Mesendoderm (in vitro differentiated cells): Measurements from ENCODE around the gene TIGD4.

Source experiments
- DNase-seq: peaks from one replicate; pipeline ENCODE4 v3.0.0; 2013
- H2AK5ac ChIP-seq: 2 replicates; pipeline ENCODE4 v1.6.1; 2013; ENCODE audit warnings: low read length, inconsistent platforms
- H2BK120ac ChIP-seq: 2 replicates; pipeline ENCODE4 v1.6.1; 2013; ENCODE audit warnings: low read depth, mild to moderate bottlenecking, low read length, moderate library complexity, mixed read lengths
- H2BK15ac ChIP-seq: replicated peaks from 2 replicates; pipeline ENCODE4 v1.6.1; 2013; ENCODE audit warnings: low read depth, mild to moderate bottlenecking, moderate library complexity
- H2BK5ac ChIP-seq: 2 replicates; pipeline ENCODE4 v1.6.1; 2013; ENCODE audit warnings: low read length, inconsistent platforms
- H3K18ac ChIP-seq: 2 replicates; pipeline ENCODE4 v1.6.1; 2013; ENCODE audit warnings: mild to moderate bottlenecking, low read length, mixed read lengths
- H3K23ac ChIP-seq: one replicate; pipeline ENCODE4 v1.6.1; 2013; ENCODE audit warnings: low read length
- H3K27ac ChIP-seq: 2 replicates; pipeline ENCODE4 v1.5.1; 2013; ENCODE audit warnings: low read depth, mild to moderate bottlenecking, inconsistent platforms, low read length, moderate library complexity
- H3K27me3 ChIP-seq: 2 replicates; pipeline ENCODE4 v1.6.1; 2013; ENCODE audit warnings: low read length, control low read depth, mild to moderate bottlenecking, inconsistent platforms; ENCODE audit not compliant: insufficient read depth, poor library complexity
- H3K36me3 ChIP-seq: 2 replicates; pipeline ENCODE4 v1.6.1; 2013; ENCODE audit warnings: low read length, inconsistent platforms; ENCODE audit not compliant: control insufficient read depth, insufficient read depth
- H3K4ac ChIP-seq: one replicate; pipeline ENCODE4 v1.6.1; 2013; ENCODE audit warnings: low read depth, mild to moderate bottlenecking, low read length, moderate library complexity
- H3K4me1 ChIP-seq: 2 replicates; pipeline ENCODE4 v1.6.1; 2013; ENCODE audit warnings: low read depth, low read length, inconsistent platforms; ENCODE audit not compliant: control insufficient read depth
- H3K4me2 ChIP-seq: 2 replicates; pipeline ENCODE4 v1.6.1; 2013; ENCODE audit warnings: low read length
- H3K4me3 ChIP-seq: 2 replicates; pipeline ENCODE4 v1.5.1; 2013; ENCODE audit warnings: mild to moderate bottlenecking, low read length
- H3K56ac ChIP-seq: one replicate; pipeline ENCODE4 v1.6.1; 2013; ENCODE audit warnings: low read length
- H3K79me1 ChIP-seq: 2 replicates; pipeline ENCODE4 v1.6.1; 2013; ENCODE audit warnings: low read length, inconsistent platforms
- H3K79me2 ChIP-seq: 2 replicates; pipeline ENCODE4 v1.6.1; 2013; ENCODE audit warnings: mild to moderate bottlenecking, low read length; ENCODE audit not compliant: control insufficient read depth, insufficient read depth
- H3K9ac ChIP-seq: 2 replicates; pipeline ENCODE4 v1.6.1; 2013; ENCODE audit warnings: low read length, inconsistent platforms
- H4K5ac ChIP-seq: one replicate; pipeline ENCODE4 v1.6.1; 2013; ENCODE audit warnings: low read length
- H4K8ac ChIP-seq: one replicate; pipeline ENCODE4 v1.6.1; 2013; ENCODE audit warnings: low read depth, mild to moderate bottlenecking, control low read depth, low read length, moderate library complexity
- WGBS: extraction: QIAGEN DNeasy Blood & Tissue Kit; methylation state at CpG from one replicate; pipeline ENCODE4 v1.1.7; 2013; ENCODE audit warnings: low lambda C conversion rate, missing lambda C conversion rate; ENCODE audit not compliant: insufficient coverage; ENCODE audit errors: extremely low coverage; 5-methylcytosine and 5-hydroxymethylcytosine counted together

Gene TIGD4

DNA sequence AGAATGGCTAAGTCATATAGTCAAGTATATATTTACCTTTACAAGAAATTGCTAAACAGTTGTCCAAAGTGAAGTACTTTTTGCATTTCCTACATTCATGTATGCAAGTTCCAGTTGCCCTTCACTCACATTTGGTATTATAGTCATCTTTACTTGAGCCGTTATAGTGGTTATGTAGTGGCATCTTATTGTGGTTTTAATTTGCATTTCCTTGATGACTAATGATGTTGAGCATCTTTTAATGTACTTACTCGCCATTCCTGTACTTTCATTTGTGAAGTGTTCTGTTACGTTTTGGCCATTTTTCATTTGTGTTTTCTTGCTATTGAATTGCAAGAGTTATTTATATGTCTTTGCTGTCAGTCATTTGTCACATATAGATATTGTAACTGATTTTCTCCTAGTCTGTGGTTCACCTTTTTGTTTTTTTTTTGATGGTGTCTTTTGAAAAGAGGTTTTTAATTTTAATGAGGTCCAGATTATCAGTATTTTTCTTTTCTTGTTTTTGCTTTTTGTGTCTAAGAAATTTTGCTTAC, 27.8 kb upstream of the TIGD4 start:
- no peak overlapping the region for H3K9ac ChIP-seq
- no peak overlapping the region for H3K23ac ChIP-seq
- no peak overlapping the region for H2AK5ac ChIP-seq
- peaks cover 10% of the 10 kb centered on the region for H3K79me1 ChIP-seq
- no peaks in the 10 kb centered on the region for H3K27me3 ChIP-seq
- no peak for DNase-seq
- H3K79me2 ChIP-seq, result peaks cover 13% of the 10 kb centered on the region
- H2BK15ac ChIP-seq, result no peak overlapping the region
- no peak overlapping the region for H3K4me2 ChIP-seq
- no peak overlapping the region for H2BK120ac ChIP-seq
- no peak overlapping the region for H3K18ac ChIP-seq
- no peak overlapping the region for H4K8ac ChIP-seq
- no peak overlapping the region for H4K5ac ChIP-seq
- no peak overlapping the region for H3K27ac ChIP-seq
- no CpG with 5 or more reads among the region's 3 CpGs for WGBS
- no peak overlapping the region for H2BK5ac ChIP-seq
- no peak overlapping the region for H3K56ac ChIP-seq
- H3K4me1 ChIP-seq, result no peaks in the 10 kb centered on the region
- H3K36me3 ChIP-seq, result no peaks in the 10 kb centered on the region
- H3K4me3 ChIP-seq, result no peak overlapping the region
- H3K4ac ChIP-seq, result no peak overlapping the region

DNA sequence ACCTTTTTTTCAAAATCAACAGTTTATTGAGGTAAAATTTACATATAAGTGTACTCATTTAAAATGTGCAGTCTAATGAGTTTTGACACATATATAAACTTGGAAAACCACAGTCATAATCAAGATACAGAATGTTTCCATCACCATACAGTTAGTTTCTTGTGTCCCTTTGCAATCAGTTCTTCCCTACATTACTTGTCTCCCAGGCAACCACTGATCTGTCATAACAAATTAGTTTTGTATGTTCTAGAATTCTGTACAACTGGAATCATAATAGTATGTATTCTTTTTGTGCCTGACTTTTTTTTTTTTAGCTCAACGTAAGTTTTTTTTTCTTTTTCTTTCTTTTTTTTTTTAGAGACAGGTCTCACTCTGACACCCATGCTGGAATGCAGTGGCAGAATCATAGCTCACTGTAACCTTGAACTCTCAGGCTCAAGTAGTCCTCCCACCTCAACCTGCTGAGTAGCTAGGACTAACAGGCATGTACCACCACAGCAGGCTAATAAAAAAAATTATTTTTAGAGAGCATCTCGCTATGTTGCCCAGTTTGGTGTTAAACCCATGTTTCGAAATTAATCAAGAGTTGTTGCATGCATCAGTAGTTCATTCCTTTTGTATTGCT, 27.1 kb upstream of the TIGD4 start:
- no peak overlapping the region for H3K56ac ChIP-seq
- no peak overlapping the region for H3K18ac ChIP-seq
- DNase-seq, result no peak
- no peak overlapping the region for H3K9ac ChIP-seq
- H3K27ac ChIP-seq, result no peak overlapping the region
- no peaks in the 10 kb centered on the region for H3K36me3 ChIP-seq
- H4K5ac ChIP-seq, result no peak overlapping the region
- H3K23ac ChIP-seq, result no peak overlapping the region
- no peak overlapping the region for H4K8ac ChIP-seq
- no peak overlapping the region for H2BK5ac ChIP-seq
- peaks cover 13% of the 10 kb centered on the region for H3K79me2 ChIP-seq
- H3K4me2 ChIP-seq, result no peak overlapping the region
- H3K4me3 ChIP-seq, result no peak overlapping the region
- no peak overlapping the region for H2BK15ac ChIP-seq
- H2BK120ac ChIP-seq, result no peak overlapping the region
- H3K27me3 ChIP-seq, result no peaks in the 10 kb centered on the region
- no CpG with 5 or more reads among the region's 3 CpGs for WGBS
- no peaks in the 10 kb centered on the region for H3K4me1 ChIP-seq
- H2AK5ac ChIP-seq, result no peak overlapping the region
- no peak overlapping the region for H3K4ac ChIP-seq
- peaks cover 10% of the 10 kb centered on the region for H3K79me1 ChIP-seq

DNA sequence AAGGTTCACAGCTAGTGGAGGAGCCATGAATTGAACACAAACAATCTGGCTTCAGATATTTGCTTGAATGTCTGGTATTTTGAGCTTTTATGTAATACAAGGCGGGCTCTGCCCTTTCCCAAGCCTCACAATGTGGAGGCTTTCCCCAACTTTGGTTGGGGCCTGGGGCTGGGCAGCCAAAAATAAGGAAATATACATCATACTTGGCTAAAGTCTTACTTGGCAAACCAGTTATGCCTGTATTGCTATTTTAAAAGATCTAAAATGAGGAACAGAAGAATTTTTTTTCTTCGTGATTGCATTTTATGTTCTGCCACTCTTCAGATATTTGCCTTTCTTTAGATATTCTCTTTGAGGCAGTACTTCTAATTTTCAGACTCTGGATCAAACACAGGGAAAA, 26.3 kb upstream of the TIGD4 start:
- no peak overlapping the region for H2BK15ac ChIP-seq
- no peak overlapping the region for H2BK5ac ChIP-seq
- no peak overlapping the region for H2AK5ac ChIP-seq
- H3K56ac ChIP-seq, result no peak overlapping the region
- H3K4me3 ChIP-seq, result no peak overlapping the region
- no peak overlapping the region for H3K27ac ChIP-seq
- H3K23ac ChIP-seq, result no peak overlapping the region
- WGBS, result no CpG with 5 or more reads among the region's 2 CpGs
- H3K27me3 ChIP-seq, result no peaks in the 10 kb centered on the region
- H3K79me1 ChIP-seq, result peaks cover 10% of the 10 kb centered on the region
- DNase-seq, result no peak
- no peak overlapping the region for H4K5ac ChIP-seq
- no peaks in the 10 kb centered on the region for H3K4me1 ChIP-seq
- no peak overlapping the region for H3K4ac ChIP-seq
- H3K36me3 ChIP-seq, result no peaks in the 10 kb centered on the region
- no peak overlapping the region for H3K18ac ChIP-seq
- H4K8ac ChIP-seq, result no peak overlapping the region
- peaks cover 12% of the 10 kb centered on the region for H3K79me2 ChIP-seq
- no peak overlapping the region for H3K9ac ChIP-seq
- no peak overlapping the region for H3K4me2 ChIP-seq
- H2BK120ac ChIP-seq, result no peak overlapping the region

DNA sequence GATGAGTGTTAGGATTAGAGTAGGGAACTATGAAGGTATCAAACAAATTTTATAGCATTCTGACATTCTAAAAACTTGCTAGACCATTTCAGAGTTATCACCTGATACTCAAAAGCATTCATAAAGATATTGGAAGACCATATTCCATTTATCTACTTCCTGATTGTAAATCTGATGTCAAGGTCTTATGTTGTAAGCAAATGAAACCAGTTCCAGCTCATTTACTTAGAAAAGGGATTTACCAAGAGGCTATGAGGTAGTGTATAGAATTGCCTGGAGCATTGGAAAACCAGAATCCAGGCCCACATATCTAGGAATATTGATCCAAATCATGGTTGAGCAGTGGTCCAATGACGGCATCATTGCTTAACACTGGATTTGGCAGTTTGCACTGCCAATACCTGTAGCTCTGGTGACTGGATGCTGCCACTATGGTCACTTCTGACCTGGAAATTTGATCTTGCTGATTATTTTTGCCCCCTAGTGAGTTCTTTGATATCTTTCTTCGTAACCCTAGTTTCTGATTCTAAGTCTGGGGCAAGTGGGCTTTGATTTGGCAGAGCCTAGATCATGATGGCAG, 25.6 kb upstream of the TIGD4 start:
- no peaks in the 10 kb centered on the region for H3K36me3 ChIP-seq
- no peak overlapping the region for H3K56ac ChIP-seq
- H3K27ac ChIP-seq, result no peak overlapping the region
- H2BK15ac ChIP-seq, result no peak overlapping the region
- no peak overlapping the region for H3K18ac ChIP-seq
- H4K8ac ChIP-seq, result no peak overlapping the region
- H3K27me3 ChIP-seq, result no peaks in the 10 kb centered on the region
- H2BK120ac ChIP-seq, result no peak overlapping the region
- peaks cover 11% of the 10 kb centered on the region for H3K79me2 ChIP-seq
- H3K4me3 ChIP-seq, result no peak overlapping the region
- DNase-seq, result no peak
- no peak overlapping the region for H3K4me2 ChIP-seq
- no peaks in the 10 kb centered on the region for H3K4me1 ChIP-seq
- no peak overlapping the region for H2BK5ac ChIP-seq
- WGBS, result no CpG with 5 or more reads among the region's 2 CpGs
- no peak overlapping the region for H4K5ac ChIP-seq
- peaks cover 10% of the 10 kb centered on the region for H3K79me1 ChIP-seq
- H3K23ac ChIP-seq, result no peak overlapping the region
- no peak overlapping the region for H2AK5ac ChIP-seq
- H3K4ac ChIP-seq, result no peak overlapping the region
- H3K9ac ChIP-seq, result no peak overlapping the region

DNA sequence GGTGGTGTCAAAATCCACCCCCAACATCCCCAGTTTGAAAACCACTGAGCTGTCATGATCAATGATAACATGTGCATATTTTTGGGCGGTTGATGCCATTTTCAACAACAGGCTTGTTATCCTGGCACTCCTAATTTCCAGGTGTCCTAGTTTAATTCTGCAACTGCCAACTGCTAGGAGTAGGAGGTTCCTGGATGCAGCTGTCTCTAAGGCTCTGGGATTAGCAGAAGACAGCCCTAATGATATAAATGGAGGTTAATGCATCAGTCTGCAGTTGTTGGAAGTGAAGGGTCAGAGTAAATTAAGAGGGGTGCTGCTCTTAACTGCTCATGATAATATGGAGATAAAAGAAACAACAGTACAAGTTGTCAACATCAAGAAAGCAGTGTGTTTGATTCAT, 24.0 kb upstream of the TIGD4 start:
- Histone ChIP-seq H3K79me2 (peaks cover 10% of the 10 kb centered on the region), H2BK120ac (no peak overlapping the region), H3K36me3 (no peaks in the 10 kb centered on the region), H3K18ac (no peak overlapping the region), H4K5ac (no peak overlapping the region), H3K27ac (no peak overlapping the region), H3K23ac (no peak overlapping the region), H3K56ac (no peak overlapping the region), H3K9ac (no peak overlapping the region), H3K4me2 (no peak overlapping the region), H3K79me1 (peaks cover 10% of the 10 kb centered on the region), H2AK5ac (no peak overlapping the region), H2BK5ac (no peak overlapping the region), H3K4me3 (no peak overlapping the region), H2BK15ac (no peak overlapping the region), H3K4ac (no peak overlapping the region), H4K8ac (no peak overlapping the region), H3K4me1 (no peaks in the 10 kb centered on the region), H3K27me3 (no peaks in the 10 kb centered on the region)
- no CpG with 5 or more reads among the region's 1 CpG for WGBS
- DNase-seq, result no peak

DNA sequence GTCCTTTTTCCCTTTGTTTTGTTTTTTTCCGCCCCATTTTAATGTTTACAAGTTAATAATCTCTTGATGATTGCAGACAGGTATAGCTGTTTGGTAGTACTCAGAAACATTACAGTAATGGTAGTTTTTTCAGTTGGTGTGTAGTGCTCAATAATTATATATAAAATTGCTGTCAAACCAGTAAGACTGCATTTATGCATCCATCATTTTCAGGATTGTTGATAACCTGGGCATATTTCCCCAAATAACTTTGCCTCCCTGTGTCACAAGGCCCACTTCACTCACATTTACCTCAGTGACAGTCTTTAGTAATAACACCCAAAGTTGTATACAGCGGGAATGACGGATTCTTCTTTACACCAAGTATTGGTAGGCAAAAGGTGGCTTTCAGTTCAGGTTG, 16.4 kb upstream of the TIGD4 start:
- no peak overlapping the region for H3K27ac ChIP-seq
- peaks cover 1% of the 10 kb centered on the region for H3K79me1 ChIP-seq
- H2BK5ac ChIP-seq, result no peak overlapping the region
- no peak overlapping the region for H3K23ac ChIP-seq
- no peak overlapping the region for H3K18ac ChIP-seq
- no peak overlapping the region for H3K4me3 ChIP-seq
- no peak overlapping the region for H3K56ac ChIP-seq
- H3K9ac ChIP-seq, result no peak overlapping the region
- H3K79me2 ChIP-seq, result peaks cover 12% of the 10 kb centered on the region
- no peak overlapping the region for H4K5ac ChIP-seq
- H2BK120ac ChIP-seq, result no peak overlapping the region
- no peak overlapping the region for H2BK15ac ChIP-seq
- no CpG with 5 or more reads among the region's 3 CpGs for WGBS
- H2AK5ac ChIP-seq, result no peak overlapping the region
- no peak for DNase-seq
- no peaks in the 10 kb centered on the region for H3K27me3 ChIP-seq
- H3K4me2 ChIP-seq, result no peak overlapping the region
- no peak overlapping the region for H4K8ac ChIP-seq
- H3K36me3 ChIP-seq, result no peaks in the 10 kb centered on the region
- H3K4ac ChIP-seq, result no peak overlapping the region
- no peaks in the 10 kb centered on the region for H3K4me1 ChIP-seq
